CD4-positive, alpha-beta memory T cell (primary cell): ENCODE measurements around the gene FJX1. TPM values are rescaled to one million over a fixed set of nuclear protein-coding genes. Genes with fewer than 3 reads are reported as not detected.
A peak's percentile ranks its signal among the peaks of the same experiment; 100 is the strongest.

ENCODE experiments used
- CTCF ChIA-PET: fragments of 350-600 bp; sonication (Branson Sonifier 250); formaldehyde crosslinking; loops from one replicate; lab custom pipeline; 2021; ENCODE audit warnings: inconsistent platforms; ENCODE audit not compliant: partially characterized antibody; lab: Charles Lee
- POLR2A ChIA-PET: fragments of 350-600 bp; sonication (Branson Sonifier 250); formaldehyde crosslinking; loops from one replicate; lab custom pipeline; 2021; ENCODE audit not compliant: partially characterized antibody; lab: Charles Lee
- DNase-seq, 5 donors: peaks; one replicate each; pipeline versions ENCODE4 v3.0.0 to v3.0.0-alpha.2; 2020 to 2022; ENCODE audit warnings: mixed read lengths in 1 of 5
- H3K27ac ChIP-seq: one replicate; pipeline ENCODE4 v1.7.0; 2013; ENCODE audit warnings: low read depth, low read length
- H3K27me3 ChIP-seq: 2 replicates; pipeline ENCODE4 v1.7.0; 2013; ENCODE audit warnings: mild to moderate bottlenecking, low read length, moderate library complexity; ENCODE audit not compliant: insufficient read depth
- H3K36me3 ChIP-seq: 2 replicates; pipeline ENCODE4 v1.7.0; 2013; ENCODE audit warnings: mild to moderate bottlenecking, low read length, moderate library complexity; ENCODE audit not compliant: insufficient read depth
- H3K4me1 ChIP-seq: 2 replicates; pipeline ENCODE4 v1.7.0; 2013; ENCODE audit warnings: mild to moderate bottlenecking, low read length, moderate library complexity; ENCODE audit not compliant: insufficient read depth
- H3K4me3 ChIP-seq, 2 donors: one replicate each; pipeline ENCODE4 v1.7.0; 2013; ENCODE audit warnings: low read length in 2 of 2, mild to moderate bottlenecking in 1 of 2
- H3K9me3 ChIP-seq, 2 donors: one replicate each; pipeline ENCODE4 v1.7.0; 2013; ENCODE audit warnings: low read length in 2 of 2, control low read depth in 1 of 2; ENCODE audit not compliant: control insufficient read depth in 1 of 2
- H3K27ac Mint-ChIP-seq, 7 donors: one replicate each; pipeline ENCODE4 v1.8.0; 2020 to 2021; ENCODE audit warnings: mixed read lengths in 7 of 7, mild to moderate bottlenecking in 6 of 7, inconsistent platforms in 3 of 7, moderate library complexity in 3 of 7
- H3K27me3 Mint-ChIP-seq, 2 donors: one replicate each; pipeline ENCODE4 v1.8.0; 2020 to 2021; ENCODE audit warnings: mixed read lengths in 2 of 2
- H3K36me3 Mint-ChIP-seq, 2 donors: one replicate each; pipeline ENCODE4 v1.8.0; 2020 to 2021; ENCODE audit warnings: mixed read lengths in 2 of 2, inconsistent platforms in 1 of 2, mild to moderate bottlenecking in 1 of 2
- H3K4me1 Mint-ChIP-seq, 4 donors: one replicate each; pipeline ENCODE4 v1.8.0; 2020 to 2021; ENCODE audit warnings: mixed read lengths in 4 of 4, mild to moderate bottlenecking in 1 of 4
- H3K4me3 Mint-ChIP-seq, 8 donors: one replicate each; pipeline ENCODE4 v1.8.0; 2020 to 2021; ENCODE audit warnings: mixed read lengths in 8 of 8, mild to moderate bottlenecking in 7 of 8, moderate library complexity in 6 of 8, inconsistent platforms in 3 of 8
- H3K9me3 Mint-ChIP-seq, 8 donors: one replicate each; pipeline ENCODE4 v1.8.0; 2020 to 2021; ENCODE audit warnings: mixed read lengths in 8 of 8, mild to moderate bottlenecking in 5 of 8, inconsistent platforms in 3 of 8, moderate library complexity in 1 of 8
- intact Hi-C: fragments of 100-400 bp; cut with micrococcal nuclease; formaldehyde crosslinking; loops from one replicate; pipeline ENCODE4 v1.15.1; 2023
- polyA plus RNA-seq, 2 donors: library from polyadenylated mRNA; unstranded; fragments of 300-500 nt; fragmentation: Illumina TruSeq; gene quantifications; one replicate each; pipeline ENCODE4 v1.2.3, GENCODE V29; 2021
- total RNA-seq, 2 experiments: library from RNA; stranded (reverse); gene quantifications; one replicate each; pipeline ENCODE4 v1.2.3, GENCODE V29; 2021

The FJX1 gene
- total and polyA plus RNA-seq, 4 experiments from 2014 or later, result 0.10 TPM; not detected in 3

- Mint-ChIP-seq H3K4me3 (no peak overlapping the region), H3K9me3 (peaks cover 0 to 3% (median 0%) of the 10 kb centered on the region in 8 donors), H3K36me3 (no peaks in the 10 kb centered on the region), H3K27me3 (peaks cover 14 to 49% of the 10 kb centered on the region in 2 donors), H3K27ac (no peak overlapping the region), H3K4me1 (no peaks in the 10 kb centered on the region)
- ChIA-PET POLR2A (no interaction called here), CTCF (no interaction called here)
- no peaks in the 10 kb centered on the region for H3K4me1 ChIP-seq
- peaks cover 4% of the 10 kb centered on the region for H3K27me3 ChIP-seq
- H3K36me3 ChIP-seq, result no peaks in the 10 kb centered on the region
- no peak overlapping the region for H3K4me3 ChIP-seq
- intact Hi-C loops, result no loop called here
- no peak overlapping the region for H3K27ac ChIP-seq
- H3K9me3 ChIP-seq, result no peaks in the 10 kb centered on the region
- DNase-seq, result no peak
These were observed 37.6 kb downstream of the FJX1 start for GRCh38 chr11:35655856-35656255.

- no peak overlapping the region for H3K4me3 Mint-ChIP-seq
- H3K27me3 Mint-ChIP-seq, result peaks cover 12 to 38% of the 10 kb centered on the region in 2 donors
- CTCF ChIA-PET, result interaction anchor here (1.5 kb wide), 1 partner anchor 164 kb away, joined by 4 read pairs; no protein-coding TSS in a partner anchor
- H3K27me3 ChIP-seq, result peaks cover 4% of the 10 kb centered on the region
- no peak for DNase-seq
- intact Hi-C loops, result no loop called here
- H3K9me3 Mint-ChIP-seq, result peaks cover 2 to 6% (median 3%) of the 10 kb centered on the region in 8 donors
- H3K4me1 ChIP-seq, result peaks cover 12% of the 10 kb centered on the region
- no peaks in the 10 kb centered on the region for H3K36me3 ChIP-seq
- no peak overlapping the region for H3K27ac ChIP-seq
- H3K4me1 Mint-ChIP-seq, result peaks cover 13 to 21% (median 17%) of the 10 kb centered on the region in 4 donors
- peaks cover 0 to 11% of the 10 kb centered on the region in 2 donors for H3K36me3 Mint-ChIP-seq
- peak overlapping the region in 1 of 7 donors; percentile 61 for H3K27ac Mint-ChIP-seq
- H3K9me3 ChIP-seq, result peaks cover 0 to 3% of the 10 kb centered on the region in 2 donors
- no peak overlapping the region for H3K4me3 ChIP-seq
- POLR2A ChIA-PET, result interaction anchor here (0.6 kb wide), 1 partner anchor 481 kb away, joined by 3 read pairs; no protein-coding TSS in a partner anchor
These were observed 40.0 kb downstream of the FJX1 start for GRCh38 chr11:35658020-35658948.

- H3K27ac ChIP-seq, result no peak overlapping the region
- H3K27me3 ChIP-seq, result no peaks in the 10 kb centered on the region
- Mint-ChIP-seq H3K4me3 (peak overlapping the region; percentile 93 to 99 (median 96)), H3K27me3 (peaks cover 4 to 10% of the 10 kb centered on the region in 2 donors), H3K27ac (peak overlapping the region; percentile 95 to 99 (median 96)), H3K9me3 (peaks cover 15 to 33% (median 22%) of the 10 kb centered on the region in 8 donors), H3K4me1 (peaks cover 34 to 49% (median 42%) of the 10 kb centered on the region in 4 donors), H3K36me3 (peaks cover 16 to 32% of the 10 kb centered on the region in 2 donors)
- H3K9me3 ChIP-seq, result peaks cover 0 to 13% of the 10 kb centered on the region in 2 donors
- ChIA-PET POLR2A (no interaction called here), CTCF (no interaction called here)
- H3K36me3 ChIP-seq, result no peaks in the 10 kb centered on the region
- no peak for DNase-seq
- H3K4me3 ChIP-seq, result no peak overlapping the region
- peaks cover 34% of the 10 kb centered on the region for H3K4me1 ChIP-seq
- intact Hi-C loops, result loop anchor here (10.0 kb wide), 1 partner anchor 1227 kb away; the partner anchor contains the start of gene CAT
These were observed 43.3 kb downstream of the FJX1 start for GRCh38 chr11:35661534-35661933.

GRCh38 chr11:35662061-35662648 is 43.9 kb downstream of the FJX1 start:
- intact Hi-C loops, result loop anchor here (1.0 to 10.0 kb wide), 4 partner anchors 45 to 1227 kb away; partner anchors contain the start of genes CAT, COMMD9 and TRAF6
- Histone ChIP-seq H3K27me3 (no peaks in the 10 kb centered on the region), H3K4me1 (peaks cover 34% of the 10 kb centered on the region), H3K9me3 (peaks cover 0 to 13% of the 10 kb centered on the region in 2 donors), H3K4me3 (peak overlapping the region; percentile 55 to 81), H3K36me3 (no peaks in the 10 kb centered on the region), H3K27ac (peak overlapping the region; percentile 74)
- peaks cover 3 to 6% of the 10 kb centered on the region in 2 donors for H3K27me3 Mint-ChIP-seq
- H3K4me1 Mint-ChIP-seq, result peaks cover 34 to 49% (median 42%) of the 10 kb centered on the region in 4 donors
- peak in 4 of 5 donors; percentile 39 to 66 (median 46) for DNase-seq
- H3K27ac Mint-ChIP-seq, result peak overlapping the region; percentile 95 to 99 (median 96)
- H3K4me3 Mint-ChIP-seq, result peak overlapping the region; percentile 93 to 99 (median 96)
- peaks cover 18 to 36% of the 10 kb centered on the region in 2 donors for H3K36me3 Mint-ChIP-seq
- ChIA-PET POLR2A (interaction anchor here (0.6 to 1.0 kb wide), 2 partner anchors 17 to 627 kb away, joined by 3 to 4 read pairs; partner anchors contain the start of gene COMMD9), CTCF (no interaction called here)
- peaks cover 15 to 38% (median 25%) of the 10 kb centered on the region in 8 donors for H3K9me3 Mint-ChIP-seq

- ChIA-PET POLR2A (interaction anchor here (0.6 to 1.0 kb wide), 2 partner anchors 16 to 627 kb away, joined by 3 to 4 read pairs; partner anchors contain the start of gene COMMD9), CTCF (no interaction called here)
- Histone ChIP-seq H3K27me3 (no peaks in the 10 kb centered on the region), H3K27ac (peak within 1 kb of the TSS; percentile 74), H3K4me3 (peak within 1 kb of the TSS; percentile 55 to 81), H3K9me3 (peaks cover 0 to 13% of the 10 kb centered on the region in 2 donors), H3K4me1 (peaks cover 34% of the 10 kb centered on the region), H3K36me3 (no peaks in the 10 kb centered on the region)
- Mint-ChIP-seq H3K9me3 (peaks cover 15 to 38% (median 25%) of the 10 kb centered on the region in 8 donors), H3K4me1 (peaks cover 34 to 50% (median 43%) of the 10 kb centered on the region in 4 donors), H3K36me3 (peaks cover 23 to 40% of the 10 kb centered on the region in 2 donors), H3K4me3 (peak within 1 kb of the TSS; percentile 93 to 99 (median 96)), H3K27ac (peak within 1 kb of the TSS; percentile 95 to 99 (median 96)), H3K27me3 (peaks cover 3 to 5% of the 10 kb centered on the region in 2 donors)
- intact Hi-C loops, result loop anchor here (1.0 to 10.0 kb wide), 4 partner anchors 46 to 1228 kb away; partner anchors contain the start of genes CAT, COMMD9 and TRAF6
- DNase-seq, result peak; percentile 81 to 86 (median 84)
These were observed 44.6 kb downstream of the FJX1 start, which contains the start of gene TRIM44 for GRCh38 chr11:35662649-35663407. TSS of gene TRIM44 (plus strand) at chr11:35662775. CDS start at chr11:35663112, 337 bp downstream.

- H3K4me1 Mint-ChIP-seq, result peaks cover 36 to 55% (median 45%) of the 10 kb centered on the region in 4 donors
- H3K9me3 Mint-ChIP-seq, result peaks cover 16 to 38% (median 27%) of the 10 kb centered on the region in 8 donors
- peak overlapping the region; percentile 79 to 99 (median 96) for H3K4me3 Mint-ChIP-seq
- Histone ChIP-seq H3K4me3 (peak overlapping the region; percentile 50 to 81), H3K9me3 (peaks cover 0 to 13% of the 10 kb centered on the region in 2 donors), H3K4me1 (peaks cover 34% of the 10 kb centered on the region), H3K27ac (peak overlapping the region; percentile 74), H3K36me3 (no peaks in the 10 kb centered on the region), H3K27me3 (no peaks in the 10 kb centered on the region)
- no peak for DNase-seq
- intact Hi-C loops, result loop anchor here (2.0 to 10.0 kb wide), 3 partner anchors 47 to 1229 kb away; partner anchors contain the start of genes CAT and TRAF6
- POLR2A ChIA-PET, result no interaction called here
- H3K36me3 Mint-ChIP-seq, result peaks cover 29 to 44% of the 10 kb centered on the region in 2 donors
- H3K27me3 Mint-ChIP-seq, result peaks cover 2 to 3% of the 10 kb centered on the region in 2 donors
- H3K27ac Mint-ChIP-seq, result peak overlapping the region; percentile 89 to 97 (median 94)
- CTCF ChIA-PET, result no interaction called here
These were observed 45.1 kb downstream of the FJX1 start for GRCh38 chr11:35663408-35663702.
